GM11168 (cell line): Measurements from ENCODE around the gene UNC119B.

Experiments used
- in situ Hi-C: fragments of 300-500 bp; cut with MboI; formaldehyde crosslinking; loops from one replicate; pipeline ENCODE4 v1.12.0; 2022; ENCODE audit warnings: low sequenced_read_pairs; ENCODE audit not compliant: unreplicated experiment

The UNC119B gene

GRCh38 chr12:120737557-120738251, 27.4 kb downstream of the UNC119B start:
- in situ Hi-C loops, result no loop called here

- in situ Hi-C loops, result no loop called here
Observed at GRCh38 chr12:120738252-120739030, 28.2 kb downstream of the UNC119B start.

GRCh38 chr12:120739031-120739762, 28.9 kb downstream of the UNC119B start:
- in situ Hi-C loops, result no loop called here

GRCh38 chr12:120739821-120740613, 29.8 kb downstream of the UNC119B start:
- in situ Hi-C loops, result no loop called here

GRCh38 chr12:120740871-120741270, 30.6 kb downstream of the UNC119B start:
- in situ Hi-C loops, result no loop called here

GRCh38 chr12:120741476-120742421, 31.5 kb downstream of the UNC119B start:
- in situ Hi-C loops, result no loop called here

GRCh38 chr12:120744922-120745493, 34.8 kb downstream of the UNC119B start:
- in situ Hi-C loops, result no loop called here

GRCh38 chr12:120748242-120748641, 38.0 kb downstream of the UNC119B start:
- in situ Hi-C loops, result no loop called here

- in situ Hi-C loops, result no loop called here
Observed at GRCh38 chr12:120749256-120749655, 39.0 kb downstream of the UNC119B start.

- in situ Hi-C loops, result no loop called here
Observed at GRCh38 chr12:120750806-120751205, 40.5 kb downstream of the UNC119B start.

- in situ Hi-C loops, result no loop called here
Observed at GRCh38 chr12:120751389-120751788, 41.1 kb downstream of the UNC119B start.

- in situ Hi-C loops, result no loop called here
Observed at GRCh38 chr12:120754792-120755191, 44.5 kb downstream of the UNC119B start.

GRCh38 chr12:120755269-120755668, 45.0 kb downstream of the UNC119B start:
- in situ Hi-C loops, result no loop called here

GRCh38 chr12:120757226-120757742, 47.0 kb downstream of the UNC119B start:
- in situ Hi-C loops, result no loop called here

- in situ Hi-C loops, result no loop called here
Observed at GRCh38 chr12:120757949-120758348, 47.7 kb downstream of the UNC119B start.

GRCh38 chr12:120758798-120759590, 48.7 kb downstream of the UNC119B start:
- in situ Hi-C loops, result no loop called here

GRCh38 chr12:120759591-120760348, 49.5 kb downstream of the UNC119B start:
- in situ Hi-C loops, result no loop called here
